Measurements from ENCODE around the gene PRG2. TPM values are rescaled to one million over a fixed set of nuclear protein-coding genes. Genes with fewer than 3 reads are reported as not detected.

Gene PRG2
- total and polyA plus RNA-seq, 9 of the 15 experiments (the other 6 are each of a cell fraction or from before 2014, with no cell fraction given): 1.8 to 78.0 (median 26.6) TPM

DNA sequence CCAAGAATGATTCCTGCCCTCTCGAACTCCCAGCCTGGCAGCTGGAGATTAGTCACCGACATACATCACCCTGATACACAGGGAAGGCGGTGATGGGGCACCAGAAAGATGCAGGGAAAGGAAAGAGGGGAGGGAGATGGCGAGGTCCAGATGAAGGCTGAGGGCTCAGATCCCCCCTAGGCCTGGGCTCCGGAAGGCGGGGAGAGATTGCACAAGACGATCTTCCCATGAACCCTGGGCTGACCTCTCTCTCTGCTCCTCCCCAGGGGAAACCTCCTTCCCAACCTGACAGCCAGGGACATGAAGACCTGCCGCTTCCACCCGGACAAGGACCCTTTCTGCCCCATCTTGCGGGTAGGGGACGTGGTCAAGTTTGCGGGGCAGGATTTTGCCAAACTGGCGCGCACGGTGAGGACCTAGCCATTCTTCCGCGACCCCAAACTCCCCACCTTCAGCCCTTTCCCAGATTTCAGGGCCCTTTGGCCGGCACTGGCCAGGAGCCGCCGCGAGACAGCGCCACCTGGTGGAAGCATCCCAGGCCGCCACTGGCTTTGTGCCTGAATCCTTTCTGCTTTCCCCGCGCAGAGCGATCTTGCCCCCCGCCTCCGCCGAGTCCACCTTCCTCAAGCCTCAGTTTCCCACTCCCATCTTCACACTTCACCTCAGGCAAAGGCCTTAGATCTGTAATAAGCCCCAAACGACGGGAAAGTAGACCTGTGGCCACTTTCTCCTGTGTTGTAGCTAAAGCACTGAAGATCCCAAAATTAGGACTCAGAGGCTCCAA lies 40.8 kb downstream of the PRG2 start (continued):
- TF ChIP-seq, protein P1, sequence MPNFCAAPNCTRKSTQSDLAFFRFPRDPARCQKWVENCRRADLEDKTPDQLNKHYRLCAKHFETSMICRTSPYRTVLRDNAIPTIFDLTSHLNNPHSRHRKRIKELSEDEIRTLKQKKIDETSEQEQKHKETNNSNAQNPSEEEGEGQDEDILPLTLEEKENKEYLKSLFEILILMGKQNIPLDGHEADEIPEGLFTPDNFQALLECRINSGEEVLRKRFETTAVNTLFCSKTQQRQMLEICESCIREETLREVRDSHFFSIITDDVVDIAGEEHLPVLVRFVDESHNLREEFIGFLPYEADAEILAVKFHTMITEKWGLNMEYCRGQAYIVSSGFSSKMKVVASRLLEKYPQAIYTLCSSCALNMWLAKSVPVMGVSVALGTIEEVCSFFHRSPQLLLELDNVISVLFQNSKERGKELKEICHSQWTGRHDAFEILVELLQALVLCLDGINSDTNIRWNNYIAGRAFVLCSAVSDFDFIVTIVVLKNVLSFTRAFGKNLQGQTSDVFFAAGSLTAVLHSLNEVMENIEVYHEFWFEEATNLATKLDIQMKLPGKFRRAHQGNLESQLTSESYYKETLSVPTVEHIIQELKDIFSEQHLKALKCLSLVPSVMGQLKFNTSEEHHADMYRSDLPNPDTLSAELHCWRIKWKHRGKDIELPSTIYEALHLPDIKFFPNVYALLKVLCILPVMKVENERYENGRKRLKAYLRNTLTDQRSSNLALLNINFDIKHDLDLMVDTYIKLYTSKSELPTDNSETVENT (CRISPR knock-in tag; IDR thresholded peaks at IDR 0.05): no peak
- TF ChIP-seq MAZ (CRISPR knock-in tag; conservative IDR thresholded peaks at IDR 0.05 in 1 of 2, IDR thresholded peaks at IDR 0.05 in 1 of 2) (0 out of 4 replicates have a peak, but pooled peaks of 1 of the 2 experiments have one; percentile 21), TBP (optimal IDR thresholded peaks at IDR 0.05; ENCODE audit: low read depth, low read length) (no peak), ELF1 (tag; IDR thresholded peaks at IDR 0.05) (no peak), FOXA1 (IDR thresholded peaks at IDR 0.05; ENCODE audit: borderline replicate concordance) (no peak), HDAC1 (IDR thresholded peaks at IDR 0.05) (no peak), CBX3 (IDR thresholded peaks at IDR 0.05; ENCODE audit: borderline replicate concordance in 1 of 2, low read length in 2 of 2) (no peak), KLF6 (CRISPR knock-in tag; IDR thresholded peaks at IDR 0.05; ENCODE audit: borderline replicate concordance) (no peak), HMG20A (CRISPR knock-in tag; conservative IDR thresholded peaks at IDR 0.05) (no peak), DACH1 (IDR thresholded peaks at IDR 0.05; ENCODE audit: partially characterized antibody) (no peak), PHTF2 (CRISPR knock-in tag; IDR thresholded peaks at IDR 0.05) (no peak), SRSF7 (optimal IDR thresholded peaks at IDR 0.05; ENCODE audit: low read depth, low read length) (no peak), ZNF589 (CRISPR knock-in tag; IDR thresholded peaks at IDR 0.05; ENCODE audit: low read depth) (no peak)
- TF ChIP-seq, protein P2, sequence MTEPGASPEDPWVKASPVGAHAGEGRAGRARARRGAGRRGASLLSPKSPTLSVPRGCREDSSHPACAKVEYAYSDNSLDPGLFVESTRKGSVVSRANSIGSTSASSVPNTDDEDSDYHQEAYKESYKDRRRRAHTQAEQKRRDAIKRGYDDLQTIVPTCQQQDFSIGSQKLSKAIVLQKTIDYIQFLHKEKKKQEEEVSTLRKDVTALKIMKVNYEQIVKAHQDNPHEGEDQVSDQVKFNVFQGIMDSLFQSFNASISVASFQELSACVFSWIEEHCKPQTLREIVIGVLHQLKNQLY (CRISPR knock-in tag; conservative IDR thresholded peaks at IDR 0.05): no peak
- TF ChIP-seq, protein P3, sequence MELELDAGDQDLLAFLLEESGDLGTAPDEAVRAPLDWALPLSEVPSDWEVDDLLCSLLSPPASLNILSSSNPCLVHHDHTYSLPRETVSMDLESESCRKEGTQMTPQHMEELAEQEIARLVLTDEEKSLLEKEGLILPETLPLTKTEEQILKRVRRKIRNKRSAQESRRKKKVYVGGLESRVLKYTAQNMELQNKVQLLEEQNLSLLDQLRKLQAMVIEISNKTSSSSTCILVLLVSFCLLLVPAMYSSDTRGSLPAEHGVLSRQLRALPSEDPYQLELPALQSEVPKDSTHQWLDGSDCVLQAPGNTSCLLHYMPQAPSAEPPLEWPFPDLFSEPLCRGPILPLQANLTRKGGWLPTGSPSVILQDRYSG (tag; conservative IDR thresholded peaks at IDR 0.05; ENCODE audit: low read depth): no peak
- TF ChIP-seq, protein P4, sequence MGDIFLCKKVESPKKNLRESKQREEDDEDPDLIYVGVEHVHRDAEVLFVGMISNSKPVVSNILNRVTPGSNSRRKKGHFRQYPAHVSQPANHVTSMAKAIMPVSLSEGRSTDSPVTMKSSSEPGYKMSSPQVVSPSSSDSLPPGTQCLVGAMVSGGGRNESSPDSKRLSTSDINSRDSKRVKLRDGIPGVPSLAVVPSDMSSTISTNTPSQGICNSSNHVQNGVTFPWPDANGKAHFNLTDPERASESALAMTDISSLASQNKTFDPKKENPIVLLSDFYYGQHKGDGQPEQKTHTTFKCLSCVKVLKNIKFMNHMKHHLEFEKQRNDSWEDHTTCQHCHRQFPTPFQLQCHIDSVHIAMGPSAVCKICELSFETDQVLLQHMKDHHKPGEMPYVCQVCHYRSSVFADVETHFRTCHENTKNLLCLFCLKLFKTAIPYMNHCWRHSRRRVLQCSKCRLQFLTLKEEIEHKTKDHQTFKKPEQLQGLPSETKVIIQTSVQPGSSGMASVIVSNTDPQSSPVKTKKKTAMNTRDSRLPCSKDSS (IDR thresholded peaks at IDR 0.05; ENCODE audit: low read depth, partially characterized antibody): no peak
- TF ChIP-seq, protein P5, sequence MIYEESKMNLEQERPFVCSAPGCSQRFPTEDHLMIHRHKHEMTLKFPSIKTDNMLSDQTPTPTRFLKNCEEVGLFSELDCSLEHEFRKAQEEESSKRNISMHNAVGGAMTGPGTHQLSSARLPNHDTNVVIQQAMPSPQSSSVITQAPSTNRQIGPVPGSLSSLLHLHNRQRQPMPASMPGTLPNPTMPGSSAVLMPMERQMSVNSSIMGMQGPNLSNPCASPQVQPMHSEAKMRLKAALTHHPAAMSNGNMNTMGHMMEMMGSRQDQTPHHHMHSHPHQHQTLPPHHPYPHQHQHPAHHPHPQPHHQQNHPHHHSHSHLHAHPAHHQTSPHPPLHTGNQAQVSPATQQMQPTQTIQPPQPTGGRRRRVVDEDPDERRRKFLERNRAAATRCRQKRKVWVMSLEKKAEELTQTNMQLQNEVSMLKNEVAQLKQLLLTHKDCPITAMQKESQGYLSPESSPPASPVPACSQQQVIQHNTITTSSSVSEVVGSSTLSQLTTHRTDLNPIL (CRISPR knock-in tag; IDR thresholded peaks at IDR 0.05): no peak
- TF ChIP-seq, protein P6, sequence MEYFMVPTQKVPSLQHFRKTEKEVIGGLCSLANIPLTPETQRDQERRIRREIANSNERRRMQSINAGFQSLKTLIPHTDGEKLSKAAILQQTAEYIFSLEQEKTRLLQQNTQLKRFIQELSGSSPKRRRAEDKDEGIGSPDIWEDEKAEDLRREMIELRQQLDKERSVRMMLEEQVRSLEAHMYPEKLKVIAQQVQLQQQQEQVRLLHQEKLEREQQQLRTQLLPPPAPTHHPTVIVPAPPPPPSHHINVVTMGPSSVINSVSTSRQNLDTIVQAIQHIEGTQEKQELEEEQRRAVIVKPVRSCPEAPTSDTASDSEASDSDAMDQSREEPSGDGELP (CRISPR knock-in tag; IDR thresholded peaks at IDR 0.05; ENCODE audit: borderline replicate concordance): peak; percentile 69; the same call in 1 of the 2 replicates

Measured in K562 (cell line).